Tibial nerve (tissue), 4 donors: ENCODE measurements around the gene FAM25A. TPM values are rescaled to one million over a fixed set of nuclear protein-coding genes. Genes with fewer than 3 reads are reported as not detected.
A peak's percentile ranks its signal among the peaks of the same experiment; 100 is the strongest.
"Not testable (repeated sequence)": the region's sequence is repeated elsewhere in the genome, so short reads cannot be mapped to it uniquely, and the experiment has no call there.

ENCODE experiments used
- DNase-seq, 2 donors: peaks; one replicate each; pipeline ENCODE4 v3.0.0-alpha.2; 2019; ENCODE audit warnings: low spot score in 2 of 2
- H3K27ac ChIP-seq, 4 donors: fragments of 200-600 bp; sonication (generic) in 3 of 4; one replicate each; pipeline ENCODE4 v1.5.1; 2017 to 2019; ENCODE audit warnings: mild to moderate bottlenecking in 1 of 4
- H3K27me3 ChIP-seq, 2 donors: fragments of 200-600 bp; sonication (generic) in 1 of 2; one replicate each; pipeline versions ENCODE4 v1.5.1 to v1.6.0; 2017 to 2019
- H3K36me3 ChIP-seq, 3 donors: fragments of 200-600 bp; sonication (generic); one replicate each; pipeline ENCODE4 v1.5.1; 2018 to 2019
- H3K4me1 ChIP-seq, 4 donors: fragments of 200-600 bp; sonication (generic) in 3 of 4; one replicate each; pipeline ENCODE4 v1.5.1; 2017 to 2019
- H3K4me3 ChIP-seq, 4 donors: fragments of 200-600 bp; sonication (generic) in 3 of 4; one replicate each; pipeline ENCODE4 v1.5.1; 2017 to 2019; ENCODE audit warnings: mild to moderate bottlenecking in 1 of 4, moderate library complexity in 1 of 4
- H3K9me3 ChIP-seq, 4 donors: fragments of 200-600 bp; sonication (generic) in 3 of 4; one replicate each; pipeline ENCODE4 v1.5.1; 2017 to 2019
- EP300 ChIP-seq, 2 donors: sonication (generic); formaldehyde crosslinking; IDR thresholded peaks; one replicate each; pipeline ENCODE4 v1.6.1; 2017; ENCODE audit warnings: antibody characterized with exemption in 2 of 2, mild to moderate bottlenecking in 1 of 2
- POLR2A ChIP-seq, 2 donors: fragments of 450-650 bp; IDR thresholded peaks; one replicate each; pipeline ENCODE4 v1.6.1; 2017; ENCODE audit warnings: antibody characterized with exemption in 2 of 2, mild to moderate bottlenecking in 2 of 2, moderate library complexity in 2 of 2
- WGBS, 2 donors: methylation state at CpG; one replicate each; pipeline ENCODE4 v1.1.5; 2018; 5-methylcytosine and 5-hydroxymethylcytosine counted together
- total RNA-seq, 4 donors: library from RNA; depleted of rRNA; stranded (reverse); fragments of >200 nt; gene quantifications; one replicate each; pipeline ENCODE4 v1.1.0, GENCODE V29; 2016
- TF ChIP-seq, protein P1 (sequence below), 5 experiments: fragments of 200-600 bp in 3 of 5; fragments of 450-650 bp in 2 of 5; sonication (generic) in 3 of 5; IDR thresholded peaks; one replicate each; pipeline ENCODE4 v1.5.1; 2016 to 2019; ENCODE audit warnings: antibody characterized with exemption in 5 of 5, mild to moderate bottlenecking in 3 of 5, moderate library complexity in 2 of 5

Gene FAM25A
- total RNA-seq, 4 donors from 2014 or later, result not detected

DNA sequence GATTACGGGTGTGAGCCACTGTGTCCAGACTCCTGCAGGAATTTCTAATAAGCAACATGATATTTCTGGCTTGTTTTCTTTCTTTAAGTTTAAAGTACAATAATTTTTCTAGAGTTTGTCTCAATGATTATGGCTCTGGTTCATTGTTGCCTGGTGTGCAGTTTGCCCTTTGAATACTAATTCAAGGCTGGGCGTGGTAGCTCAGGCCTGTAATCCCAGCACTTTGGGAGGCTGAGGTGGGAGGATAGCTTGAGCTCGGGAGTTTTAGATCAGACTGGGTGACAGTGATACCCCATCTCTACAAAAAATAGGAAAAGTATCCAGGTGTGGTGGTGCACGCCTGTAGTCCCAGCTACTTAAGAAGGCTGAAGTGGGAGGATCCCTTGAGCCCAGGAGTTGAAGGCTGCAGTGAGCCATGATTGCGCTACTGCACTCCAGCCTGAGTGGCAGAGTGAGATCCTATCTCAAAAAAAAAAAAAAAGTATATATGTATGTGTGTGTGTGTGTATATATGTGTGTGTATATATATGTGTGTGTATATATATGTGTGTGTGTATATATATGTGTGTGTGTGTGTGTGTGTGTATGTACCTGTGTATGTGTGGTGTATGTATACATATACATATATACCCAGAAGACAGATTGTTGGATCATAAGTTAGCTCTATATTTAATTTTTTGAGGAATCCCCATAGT lies 43.6 kb upstream of the FAM25A start:
- TF ChIP-seq POLR2A (IDR thresholded peaks at IDR 0.05) (no peak), EP300 (IDR thresholded peaks at IDR 0.05) (no peak)
- TF ChIP-seq, protein P1, sequence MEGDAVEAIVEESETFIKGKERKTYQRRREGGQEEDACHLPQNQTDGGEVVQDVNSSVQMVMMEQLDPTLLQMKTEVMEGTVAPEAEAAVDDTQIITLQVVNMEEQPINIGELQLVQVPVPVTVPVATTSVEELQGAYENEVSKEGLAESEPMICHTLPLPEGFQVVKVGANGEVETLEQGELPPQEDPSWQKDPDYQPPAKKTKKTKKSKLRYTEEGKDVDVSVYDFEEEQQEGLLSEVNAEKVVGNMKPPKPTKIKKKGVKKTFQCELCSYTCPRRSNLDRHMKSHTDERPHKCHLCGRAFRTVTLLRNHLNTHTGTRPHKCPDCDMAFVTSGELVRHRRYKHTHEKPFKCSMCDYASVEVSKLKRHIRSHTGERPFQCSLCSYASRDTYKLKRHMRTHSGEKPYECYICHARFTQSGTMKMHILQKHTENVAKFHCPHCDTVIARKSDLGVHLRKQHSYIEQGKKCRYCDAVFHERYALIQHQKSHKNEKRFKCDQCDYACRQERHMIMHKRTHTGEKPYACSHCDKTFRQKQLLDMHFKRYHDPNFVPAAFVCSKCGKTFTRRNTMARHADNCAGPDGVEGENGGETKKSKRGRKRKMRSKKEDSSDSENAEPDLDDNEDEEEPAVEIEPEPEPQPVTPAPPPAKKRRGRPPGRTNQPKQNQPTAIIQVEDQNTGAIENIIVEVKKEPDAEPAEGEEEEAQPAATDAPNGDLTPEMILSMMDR (IDR thresholded peaks at IDR 0.05), result no peak
- Histone ChIP-seq H3K27ac (peak overlapping the region in 1 of 4 donors; percentile 100), H3K4me3 (no peak overlapping the region), H3K27me3 (no peaks in the 10 kb centered on the region), H3K36me3 (no peaks in the 10 kb centered on the region), H3K9me3 (no peaks in the 10 kb centered on the region), H3K4me1 (peaks cover 0 to 56% (median 20%) of the 10 kb centered on the region in 4 donors)
- WGBS, 2 donors, result 97 to 98% methylated on average over 5 of the region's 5 CpGs
- no peak for DNase-seq

DNA sequence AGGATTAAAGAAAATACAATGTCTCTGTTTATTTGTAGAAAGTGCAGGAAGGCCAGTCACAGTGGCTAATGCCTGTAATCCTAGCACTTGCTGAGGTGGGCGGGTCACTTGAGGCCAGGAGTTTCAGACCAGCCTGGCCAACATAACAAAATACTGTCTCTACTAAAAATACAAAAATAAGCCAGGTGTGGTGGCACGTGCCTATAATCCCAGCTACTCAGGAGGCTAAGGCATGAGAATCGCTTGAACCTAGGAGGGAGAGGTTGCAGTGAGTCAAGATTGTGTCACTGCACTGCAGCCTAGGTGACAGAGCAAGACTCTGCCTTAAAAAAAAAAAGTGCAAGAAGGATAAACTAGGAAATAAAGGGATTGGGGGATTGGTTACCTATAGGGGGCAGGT lies 41.6 kb upstream of the FAM25A start:
- not testable (repeated sequence) for H3K9me3 ChIP-seq, H3K4me3 ChIP-seq, H3K27me3 ChIP-seq, H3K36me3 ChIP-seq, DNase-seq
- H3K4me1 ChIP-seq, result peaks cover 0 to 39% (median 13%) of the 10 kb centered on the region in 4 donors
- peak overlapping the region in 3 of 4 donors; percentile 7 to 86 (median 85) for H3K27ac ChIP-seq
- WGBS, 2 donors, result 75% methylated on average over 3 of the region's 3 CpGs

DNA sequence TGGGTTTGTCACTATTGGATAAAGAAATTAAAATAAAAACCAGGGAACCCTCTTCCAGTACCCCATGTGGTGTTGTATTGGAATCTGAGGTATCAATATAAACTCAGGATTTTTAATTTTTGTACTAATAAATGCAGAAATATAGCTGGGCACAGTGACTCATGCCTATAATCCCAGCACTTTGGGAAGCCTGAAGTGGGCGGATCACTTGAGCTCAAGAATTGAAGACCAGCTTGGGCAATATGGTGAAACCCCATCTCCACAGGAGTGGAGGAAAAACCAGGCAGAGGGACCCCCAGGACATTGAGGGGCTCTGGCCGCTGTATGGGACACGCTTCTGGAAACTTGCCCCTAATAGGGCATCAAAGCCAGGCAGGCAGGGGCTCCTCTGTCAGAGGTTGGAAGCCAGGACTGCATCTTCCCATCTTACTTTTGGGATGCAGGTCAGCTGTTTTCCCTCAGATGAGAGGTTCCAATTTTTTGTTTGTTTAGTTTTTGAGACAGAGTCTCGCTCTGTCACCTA lies 40.7 kb upstream of the FAM25A start:
- Histone ChIP-seq H3K4me3 (no peak overlapping the region), H3K27ac (peak overlapping the region; percentile 45 to 86 (median 66))
- WGBS, 2 donors, result 78 to 80% methylated on average over 4 of the region's 4 CpGs

DNA sequence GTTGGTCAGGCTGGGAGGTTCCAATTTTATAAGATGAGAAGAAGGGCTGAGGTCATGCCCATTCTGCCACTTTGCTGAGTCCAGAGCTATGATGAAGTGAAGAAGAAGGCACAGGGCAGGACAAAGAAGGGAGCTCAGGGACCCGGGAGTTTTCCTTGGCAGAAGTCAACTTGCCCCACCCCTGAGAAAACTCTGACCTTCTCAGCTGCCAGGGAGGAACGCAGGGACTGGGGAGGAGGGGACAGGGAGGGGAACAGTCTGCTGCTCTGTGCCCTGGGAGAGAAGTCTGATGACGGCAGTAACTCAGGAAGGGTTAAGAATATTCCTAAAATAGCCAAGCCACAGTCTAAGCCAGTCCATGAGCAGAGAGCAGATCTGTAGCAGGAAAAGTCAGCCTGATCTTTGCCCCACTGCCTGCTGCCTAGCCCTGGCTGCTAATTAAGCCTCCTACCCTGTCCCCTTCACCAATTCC lies 40.1 kb upstream of the FAM25A start:
- no peaks in the 10 kb centered on the region for H3K27me3 ChIP-seq
- WGBS, 2 donors, result 5 to 19% methylated on average over 3 of the region's 3 CpGs
- DNase-seq, result no peak
- no peaks in the 10 kb centered on the region for H3K9me3 ChIP-seq
- no peak overlapping the region for H3K4me3 ChIP-seq
- TF ChIP-seq EP300 (IDR thresholded peaks at IDR 0.05) (peak; percentile 66 to 70), POLR2A (IDR thresholded peaks at IDR 0.05) (no peak)
- TF ChIP-seq, protein P1 (IDR thresholded peaks at IDR 0.05), result no peak
- H3K36me3 ChIP-seq, result no peaks in the 10 kb centered on the region
- H3K27ac ChIP-seq, result peak overlapping the region; percentile 45 to 86 (median 74)
- H3K4me1 ChIP-seq, result peaks cover 0 to 28% (median 13%) of the 10 kb centered on the region in 4 donors

More for the DNA sequence above, 40.7 kb upstream of the FAM25A start:
- no peak for DNase-seq
- no peaks in the 10 kb centered on the region for H3K9me3 ChIP-seq
- H3K36me3 ChIP-seq, result no peaks in the 10 kb centered on the region
- peaks cover 0 to 30% (median 13%) of the 10 kb centered on the region in 4 donors for H3K4me1 ChIP-seq
- H3K27me3 ChIP-seq, result no peaks in the 10 kb centered on the region
- TF ChIP-seq, protein P1 (IDR thresholded peaks at IDR 0.05), result no peak
- TF ChIP-seq POLR2A (IDR thresholded peaks at IDR 0.05) (no peak), EP300 (IDR thresholded peaks at IDR 0.05) (no peak)

DNA sequence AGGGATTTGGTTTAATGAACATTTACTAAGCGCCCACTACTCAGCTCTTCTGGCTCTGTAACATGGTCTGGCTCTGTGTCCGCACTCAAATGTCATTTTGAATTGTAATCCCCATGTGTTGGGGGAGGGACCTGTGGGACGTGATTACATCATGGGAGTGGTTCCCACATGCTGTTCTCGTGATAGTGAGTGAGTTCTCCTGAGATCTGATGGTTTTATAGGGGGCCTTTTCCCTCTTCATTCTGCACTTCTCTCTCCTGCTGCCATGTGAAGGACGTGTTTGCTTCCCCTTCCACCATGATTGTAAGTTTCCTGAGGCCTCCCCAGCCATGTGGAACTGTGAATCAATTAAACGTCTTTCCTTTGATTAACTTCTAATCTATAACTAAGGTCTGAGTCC lies 39.1 kb upstream of the FAM25A start:
- H3K9me3 ChIP-seq, H3K36me3 ChIP-seq, DNase-seq, H3K4me3 ChIP-seq, H3K27me3 ChIP-seq: not testable (repeated sequence)
- Histone ChIP-seq H3K4me1 (peaks cover 0 to 28% (median 13%) of the 10 kb centered on the region in 4 donors), H3K27ac (peak overlapping the region in 2 of 4 donors; percentile 85 to 86)
- 73 to 80% methylated on average over 6 of the region's 6 CpGs for WGBS, 2 donors

DNA sequence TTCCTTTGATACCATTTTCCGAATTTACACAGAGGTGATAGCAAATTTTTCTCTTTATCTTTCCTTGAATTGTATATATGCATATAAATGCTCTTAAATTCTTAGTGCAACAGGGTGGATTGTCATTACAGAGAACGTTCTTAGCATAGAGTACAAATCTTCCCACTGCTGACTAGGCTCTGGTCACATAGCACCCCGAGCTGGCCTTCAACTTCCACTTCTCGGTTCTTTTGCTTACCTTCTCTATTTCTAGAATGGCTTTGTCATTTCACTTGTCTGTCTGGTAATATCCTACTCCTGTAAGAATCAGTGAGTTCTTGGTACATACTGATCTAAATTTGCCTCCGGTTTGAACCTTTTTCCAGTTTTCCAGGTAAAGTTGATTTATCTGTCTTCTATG lies 38.4 kb upstream of the FAM25A start:
- WGBS, 2 donors, result 87 to 88% methylated on average over 5 of the region's 5 CpGs
- Histone ChIP-seq H3K36me3 (peaks cover 0 to 8% (median 0%) of the 10 kb centered on the region in 3 donors), H3K9me3 (no peaks in the 10 kb centered on the region), H3K27ac (peak overlapping the region in 1 of 4 donors; percentile 86), H3K4me3 (no peak overlapping the region), H3K27me3 (no peaks in the 10 kb centered on the region), H3K4me1 (peaks cover 0 to 28% (median 13%) of the 10 kb centered on the region in 4 donors)
- TF ChIP-seq, protein P1 (IDR thresholded peaks at IDR 0.05), result no peak
- no peak for TF ChIP-seq POLR2A (IDR thresholded peaks at IDR 0.05)
- TF ChIP-seq EP300 (IDR thresholded peaks at IDR 0.05), result no peak
- DNase-seq, result no peak

DNA sequence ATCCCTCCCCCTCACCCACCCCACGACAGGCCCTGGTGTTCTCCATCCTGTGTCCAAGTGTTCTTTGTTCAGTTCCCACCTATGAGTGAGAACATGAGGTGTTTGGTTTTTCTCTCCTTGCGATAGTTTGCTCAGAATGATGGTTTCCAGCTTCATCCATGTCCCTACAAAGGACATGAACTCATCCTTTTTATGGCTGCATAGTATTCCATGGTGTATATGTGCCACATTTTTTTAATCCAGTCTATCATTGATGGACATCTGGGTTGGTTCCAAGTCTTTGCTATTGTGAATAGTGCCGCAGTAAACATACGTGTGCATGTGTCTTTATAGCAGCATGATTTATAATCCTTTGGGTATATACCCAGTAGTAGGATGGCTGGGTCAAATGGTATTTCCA lies 35.6 kb upstream of the FAM25A start:
- 98 to 99% methylated on average over 4 of the region's 4 CpGs for WGBS, 2 donors
- not testable (repeated sequence) for H3K9me3 ChIP-seq, H3K27ac ChIP-seq, H3K27me3 ChIP-seq, DNase-seq, H3K4me3 ChIP-seq
- H3K4me1 ChIP-seq, result peaks cover 0 to 23% (median 11%) of the 10 kb centered on the region in 4 donors
- H3K36me3 ChIP-seq, result peaks cover 0 to 12% (median 0%) of the 10 kb centered on the region in 3 donors
